Measurements from ENCODE around the gene MAGEL2. TPM values are rescaled to one million over a fixed set of nuclear protein-coding genes. Genes with fewer than 3 reads are reported as not detected.
"Not testable (repeated sequence)": the region's sequence is repeated elsewhere in the genome, so short reads cannot be mapped to it uniquely, and the experiment has no call there.

The MAGEL2 gene
- total RNA-seq, 4 donors from 2014 or later = 0.14 to 4.5 (median 0.80) TPM; not detected in 1

- in situ Hi-C loops (cut with MboI; ENCODE audit: low pct_ligation_motif_present in 1 of 4, low pct_unique_long_range_greater_than_20kb in 1 of 4, low sequenced_read_pairs in 3 of 4) = no loop called here
These were observed 41.4 kb downstream of the MAGEL2 start for GRCh38 chr15:23606226-23606625.

GRCh38 chr15:23602124-23602523 lies 45.5 kb downstream of the MAGEL2 start:
- no peaks in the 10 kb centered on the region for H3K27me3 ChIP-seq
- in situ Hi-C loops (cut with MboI; ENCODE audit: low pct_ligation_motif_present in 1 of 4, low pct_unique_long_range_greater_than_20kb in 1 of 4, low sequenced_read_pairs in 3 of 4) (no loop called here), intact Hi-C loops (cut with DNase I; ENCODE audit: low total_unique reads) (no loop called here)
- no peak for TF ChIP-seq POLR2AphosphoS5 (IDR thresholded peaks at IDR 0.05)
- TF ChIP-seq POLR2A (IDR thresholded peaks at IDR 0.05) = no peak
- no peak for TF ChIP-seq EP300 (IDR thresholded peaks at IDR 0.05; ENCODE audit: low read depth)
- TF ChIP-seq CTCF (IDR thresholded peaks at IDR 0.05) = no peak
- no peaks in the 10 kb centered on the region for H3K36me3 ChIP-seq
- no peaks in the 10 kb centered on the region for H3K9me3 ChIP-seq
- no peak overlapping the region for H3K4me3 ChIP-seq
- no peak for DNase-seq
- H3K27ac ChIP-seq = no peak overlapping the region
- H3K4me1 ChIP-seq = no peaks in the 10 kb centered on the region
- 96% methylated on average over 6 of the region's 6 CpGs; no CpG with 5 or more reads in 1 of the 2 donors for WGBS, 2 donors (ENCODE audit: low coverage in 1 of 2)

More at GRCh38 chr15:23606226-23606625, 41.4 kb downstream of the MAGEL2 start:
- H3K9me3 ChIP-seq = no peaks in the 10 kb centered on the region
- 85 to 87% methylated on average over 2 of the region's 2 CpGs for WGBS, 2 donors (ENCODE audit: low coverage in 1 of 2)
- DNase-seq = no peak
- H3K4me1 ChIP-seq = no peaks in the 10 kb centered on the region
- no peak overlapping the region for H3K4me3 ChIP-seq
- intact Hi-C loops (cut with DNase I; ENCODE audit: low total_unique reads) = no loop called here
- TF ChIP-seq POLR2AphosphoS5 (IDR thresholded peaks at IDR 0.05) (no peak), POLR2A (IDR thresholded peaks at IDR 0.05) (no peak), CTCF (IDR thresholded peaks at IDR 0.05) (no peak), EP300 (IDR thresholded peaks at IDR 0.05; ENCODE audit: low read depth) (no peak)
- no peaks in the 10 kb centered on the region for H3K36me3 ChIP-seq
- H3K27ac ChIP-seq = no peak overlapping the region
- no peaks in the 10 kb centered on the region for H3K27me3 ChIP-seq

- H3K36me3 ChIP-seq = no peaks in the 10 kb centered on the region
- H3K4me3 ChIP-seq = no peak overlapping the region
- intact Hi-C loops (cut with DNase I; ENCODE audit: low total_unique reads) = no loop called here
- no peaks in the 10 kb centered on the region for H3K4me1 ChIP-seq
- H3K27me3 ChIP-seq = no peaks in the 10 kb centered on the region
- in situ Hi-C loops (cut with MboI; ENCODE audit: low pct_ligation_motif_present in 1 of 4, low pct_unique_long_range_greater_than_20kb in 1 of 4, low sequenced_read_pairs in 3 of 4) = loop anchor here in 1 of 4 donors (25.0 kb wide), 1 partner anchor 88 kb away; the partner anchor contains the start of gene NDN
- no peaks in the 10 kb centered on the region for H3K9me3 ChIP-seq
- DNase-seq = no peak
- 80 to 81% methylated on average over 1 of the region's 1 CpG for WGBS, 2 donors (ENCODE audit: low coverage in 1 of 2)
- TF ChIP-seq POLR2AphosphoS5 (IDR thresholded peaks at IDR 0.05) = no peak
- TF ChIP-seq POLR2A (IDR thresholded peaks at IDR 0.05) = no peak
- no peak for TF ChIP-seq CTCF (IDR thresholded peaks at IDR 0.05)
- TF ChIP-seq EP300 (IDR thresholded peaks at IDR 0.05; ENCODE audit: low read depth) = no peak
- H3K27ac ChIP-seq = no peak overlapping the region
These were observed 48.6 kb downstream of the MAGEL2 start for GRCh38 chr15:23599053-23599452.

DNA sequence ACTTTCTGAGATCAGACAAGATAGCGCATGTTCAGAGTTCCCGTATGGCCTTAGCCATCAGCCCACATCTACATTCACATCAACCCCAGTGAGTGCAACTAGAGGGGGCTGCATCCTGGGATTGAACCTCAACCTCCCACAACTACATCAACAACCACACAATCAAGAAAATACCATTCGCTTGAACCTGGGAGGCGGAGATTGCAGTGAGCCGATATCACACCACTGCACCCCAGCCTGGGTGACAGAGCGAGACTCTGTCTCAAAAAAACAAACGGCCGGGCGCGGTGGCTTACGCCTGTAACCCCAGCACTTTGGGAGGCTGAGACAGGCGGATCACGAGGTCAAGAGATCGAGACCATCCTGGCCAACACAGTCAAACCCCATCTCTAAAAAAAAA lies 50.4 kb downstream of the MAGEL2 start:
- intact Hi-C loops (cut with DNase I; ENCODE audit: low total_unique reads); H3K4me3 ChIP-seq; H3K27ac ChIP-seq; H3K9me3 ChIP-seq; H3K27me3 ChIP-seq; DNase-seq; H3K36me3 ChIP-seq; H3K4me1 ChIP-seq: not testable (repeated sequence)
- in situ Hi-C loops (cut with MboI; ENCODE audit: low pct_ligation_motif_present in 1 of 4, low pct_unique_long_range_greater_than_20kb in 1 of 4, low sequenced_read_pairs in 3 of 4) = loop anchor here in 1 of 4 donors (25.0 kb wide), 1 partner anchor 90 kb away; the partner anchor contains the start of gene NDN
- WGBS, 2 donors (ENCODE audit: low coverage in 1 of 2) = 91 to 94% methylated on average over 11 to 14 of the region's 14 CpGs

DNA sequence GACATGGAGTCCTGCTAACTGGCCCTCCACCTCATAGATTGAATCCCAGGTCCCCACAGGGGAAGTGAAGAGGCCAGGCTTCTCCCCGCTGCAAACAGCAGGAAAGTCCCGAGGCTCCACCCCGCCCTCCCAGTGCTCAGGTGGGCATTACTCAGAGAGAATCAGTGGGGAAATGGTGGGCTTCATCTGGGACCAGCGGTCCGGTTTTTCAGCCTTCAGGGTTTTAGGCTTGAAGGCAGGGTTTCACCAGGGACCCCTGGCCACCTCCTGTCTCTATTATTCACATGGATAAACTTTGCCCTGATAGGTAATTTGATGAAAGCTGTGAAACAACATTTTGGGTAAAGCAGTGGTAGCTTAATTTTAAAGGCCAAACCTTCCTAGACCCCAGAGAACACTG lies 50.9 kb downstream of the MAGEL2 start:
- H3K9me3 ChIP-seq = no peaks in the 10 kb centered on the region
- in situ Hi-C loops (cut with MboI; ENCODE audit: low pct_ligation_motif_present in 1 of 4, low pct_unique_long_range_greater_than_20kb in 1 of 4, low sequenced_read_pairs in 3 of 4) = loop anchor here in 1 of 4 donors (25.0 kb wide), 1 partner anchor 91 kb away; the partner anchor contains the start of gene NDN
- intact Hi-C loops (cut with DNase I; ENCODE audit: low total_unique reads) = no loop called here
- WGBS, 2 donors (ENCODE audit: low coverage in 1 of 2) = 75% methylated on average over 5 of the region's 5 CpGs; no CpG with 5 or more reads in 1 of the 2 donors
- H3K4me1 ChIP-seq = no peaks in the 10 kb centered on the region
- H3K36me3 ChIP-seq = no peaks in the 10 kb centered on the region
- no peaks in the 10 kb centered on the region for H3K27me3 ChIP-seq
- no peak for TF ChIP-seq POLR2AphosphoS5 (IDR thresholded peaks at IDR 0.05)
- TF ChIP-seq CTCF (IDR thresholded peaks at IDR 0.05) = no peak
- no peak for TF ChIP-seq POLR2A (IDR thresholded peaks at IDR 0.05)
- no peak for TF ChIP-seq EP300 (IDR thresholded peaks at IDR 0.05; ENCODE audit: low read depth)
- no peak for DNase-seq
- H3K4me3 ChIP-seq = no peak overlapping the region
- no peak overlapping the region for H3K27ac ChIP-seq

Data from transverse colon (tissue), 4 donors.